H1 (cell line): ENCODE results near the gene MMP15. TPM values are rescaled to one million over a fixed set of nuclear protein-coding genes. Genes with fewer than 3 reads are reported as not detected.

Source experiments
- CTCF ChIA-PET: fragments of 300-600 bp; sonication (Branson Sonifier 250); formaldehyde crosslinking; loops from one replicate; lab custom pipeline; 2021; ENCODE audit not compliant: partially characterized antibody; lab: Charles Lee
- POLR2A ChIA-PET: fragments of 300-600 bp; sonication (Branson Sonifier 250); formaldehyde crosslinking; loops from one replicate; lab custom pipeline; 2021; ENCODE audit warnings: inconsistent platforms; ENCODE audit not compliant: partially characterized antibody; lab: Charles Lee
- DNase-seq, 2 experiments: peaks; one replicate each; pipeline versions ENCODE4 v3.0.0 to v3.0.0-alpha.2; 2010 to 2022; ENCODE audit warnings: low spot score in 2 of 2, low read depth in 1 of 2, mixed read lengths in 1 of 2
- FAIRE-seq: peaks from 2 replicates; lab custom pipeline; 2011; peaks lifted over from hg19 to GRCh38; lab: Jason Lieb, UNC
- H2AFZ ChIP-seq: 2 replicates; pipeline ENCODE4 v1.8.1; 2012; ENCODE audit warnings: low read length, inconsistent platforms
- H2AK5ac ChIP-seq: 2 replicates; pipeline ENCODE4 v1.6.1; 2013; ENCODE audit warnings: low read depth, low read length
- H2BK120ac ChIP-seq: replicated peaks from 2 replicates; pipeline ENCODE3; 2013; ENCODE audit warnings: low read depth, low read length, inconsistent platforms
- H2BK12ac ChIP-seq: 2 replicates; pipeline ENCODE4 v1.6.1; 2013; ENCODE audit warnings: low read depth, low read length
- H2BK15ac ChIP-seq: 2 replicates; pipeline ENCODE4 v1.6.1; 2013; ENCODE audit warnings: low read length
- H2BK20ac ChIP-seq: 2 replicates; pipeline ENCODE4 v1.6.1; 2013; ENCODE audit warnings: low read length
- H2BK5ac ChIP-seq: 2 replicates; pipeline ENCODE4 v1.6.1; 2013; ENCODE audit warnings: low read depth, low read length
- H3K14ac ChIP-seq: 2 replicates; pipeline ENCODE4 v1.6.1; 2013; ENCODE audit warnings: inconsistent platforms; ENCODE audit not compliant: insufficient read length
- H3K18ac ChIP-seq: 2 replicates; pipeline ENCODE4 v1.6.1; 2013; ENCODE audit warnings: low read length; ENCODE audit errors: extremely low read depth
- H3K23ac ChIP-seq: 2 replicates; pipeline ENCODE4 v1.6.1; 2013; ENCODE audit warnings: inconsistent platforms; ENCODE audit not compliant: insufficient read length
- H3K23me2 ChIP-seq: 2 replicates; pipeline ENCODE4 v1.6.1; 2013; ENCODE audit warnings: low read depth, low read length
- H3K27ac ChIP-seq: 2 replicates; pipeline ENCODE4 v1.6.1; 2011; ENCODE audit warnings: low read depth, low read length, inconsistent platforms
- H3K27me3 ChIP-seq, 4 experiments: replicated peaks in 1 of 4; 1 replicate in 1 of 4; 2 replicates in 3 of 4; pipeline versions ENCODE4 v1.6.1 to v1.8.1; 2011 to 2013; ENCODE audit warnings: low read length in 3 of 4, mild to moderate bottlenecking in 3 of 4, inconsistent platforms in 2 of 4, mixed read lengths in 2 of 4, moderate library complexity in 1 of 4; ENCODE audit not compliant: control insufficient read depth in 3 of 4, insufficient read depth in 3 of 4; ENCODE audit errors: extremely low read depth in 1 of 4
- H3K36me3 ChIP-seq, 4 experiments: 2 replicates each; pipeline versions ENCODE4 v1.6.1 to v1.8.1; 2011 to 2013; ENCODE audit warnings: mild to moderate bottlenecking in 4 of 4, low read length in 3 of 4, moderate library complexity in 2 of 4, control low read depth in 1 of 4, inconsistent platforms in 1 of 4; ENCODE audit not compliant: insufficient read depth in 4 of 4, control insufficient read depth in 2 of 4
- H3K4ac ChIP-seq: replicated peaks from 2 replicates; pipeline ENCODE3; 2013; ENCODE audit warnings: low read length, low read depth, mixed read lengths, inconsistent platforms; ENCODE audit not compliant: insufficient read length
- H3K4me1 ChIP-seq, 4 experiments: replicated peaks in 1 of 4; 1 replicate in 1 of 4; 2 replicates in 3 of 4; pipeline versions ENCODE4 v1.6.1 to v1.8.1; 2011 to 2013; ENCODE audit warnings: low read length in 3 of 4, inconsistent platforms in 2 of 4, mixed read lengths in 1 of 4; ENCODE audit not compliant: insufficient read depth in 4 of 4, control insufficient read depth in 3 of 4
- H3K4me2 ChIP-seq, 2 experiments: 2 replicates each; pipeline versions ENCODE4 v1.6.1 to v1.8.1; 2011 to 2013; ENCODE audit warnings: low read depth in 2 of 2, low read length in 2 of 2, control low read depth in 1 of 2, inconsistent platforms in 1 of 2, mild to moderate bottlenecking in 1 of 2; ENCODE audit not compliant: insufficient read depth in 1 of 2
- H3K4me3 ChIP-seq, 4 experiments: fragments of 200-600, 300-600 bp in 1 of 4; sonication (generic), shearing (Covaris generic), sonication (Bioruptor Twin) in 1 of 4; 2 replicates each; pipeline versions ENCODE4 v1.5.1 to v1.8.1; 2011 to 2016; ENCODE audit warnings: low read length in 4 of 4, low read depth in 3 of 4, control low read depth in 2 of 4, inconsistent platforms in 2 of 4, mild to moderate bottlenecking in 2 of 4, mixed read lengths in 1 of 4, moderate library complexity in 1 of 4; ENCODE audit not compliant: insufficient read depth in 2 of 4; ENCODE audit errors: extremely low read depth in 1 of 4
- H3K56ac ChIP-seq: replicated peaks from 2 replicates; pipeline ENCODE3; 2013; ENCODE audit warnings: low read depth, mild to moderate bottlenecking, mixed read lengths, low read length, inconsistent platforms; ENCODE audit not compliant: insufficient read length
- H3K79me1 ChIP-seq: 2 replicates; pipeline ENCODE4 v1.6.1; 2013; ENCODE audit warnings: low read depth, low read length, control low read depth
- H3K79me2 ChIP-seq, 2 experiments: 2 replicates each; pipeline versions ENCODE4 v1.6.1 to v1.8.1; 2012 to 2013; ENCODE audit warnings: low read length in 2 of 2, mild to moderate bottlenecking in 2 of 2, inconsistent platforms in 1 of 2; ENCODE audit not compliant: insufficient read depth in 2 of 2, control insufficient read depth in 1 of 2
- H3K9ac ChIP-seq, 4 experiments: replicated peaks in 1 of 4; 1 replicate in 1 of 4; 2 replicates in 3 of 4; pipeline versions ENCODE4 v1.6.1 to v1.8.1; 2011 to 2013; ENCODE audit warnings: low read depth in 3 of 4, low read length in 3 of 4, control low read depth in 2 of 4, mild to moderate bottlenecking in 2 of 4, moderate library complexity in 2 of 4, inconsistent platforms in 1 of 4; ENCODE audit errors: extremely low read depth in 1 of 4
- H3K9me3 ChIP-seq, 2 experiments: 2 replicates each; pipeline versions ENCODE4 v1.6.1 to v1.8.1; 2012 to 2013; ENCODE audit warnings: mild to moderate bottlenecking in 2 of 2, moderate library complexity in 2 of 2, control low read depth in 1 of 2, inconsistent platforms in 1 of 2, low read depth in 1 of 2, low read length in 1 of 2, mixed read lengths in 1 of 2; ENCODE audit not compliant: insufficient read depth in 2 of 2
- H4K20me1 ChIP-seq, 2 experiments: replicated peaks in 1 of 2; 2 replicates each; pipeline versions ENCODE3 to v1.8.1; 2011 to 2013; ENCODE audit warnings: inconsistent platforms in 2 of 2, low read length in 2 of 2, mild to moderate bottlenecking in 1 of 2; ENCODE audit not compliant: insufficient read depth in 2 of 2, control insufficient read depth in 1 of 2
- H4K5ac ChIP-seq: 2 replicates; pipeline ENCODE4 v1.6.1; 2013; ENCODE audit warnings: low read length, low read depth, mixed read lengths, inconsistent platforms; ENCODE audit not compliant: insufficient read length
- H4K8ac ChIP-seq: 2 replicates; pipeline ENCODE4 v1.8.0; 2013; ENCODE audit warnings: mild to moderate bottlenecking, moderate library complexity, low read length, inconsistent platforms; ENCODE audit not compliant: insufficient read depth; ENCODE audit errors: extremely low read depth
- H4K91ac ChIP-seq: replicated peaks from 2 replicates; pipeline ENCODE3; 2013; ENCODE audit warnings: low read length, mixed read lengths, inconsistent platforms; ENCODE audit not compliant: insufficient read length
- MAFK ChIP-seq: IDR thresholded peaks from 2 replicates; pipeline ENCODE4 v1.6.1; 2012; ENCODE audit warnings: low read depth, mild to moderate bottlenecking, improper control_type of control experiment, low read length
- WGBS, 2 experiments: shearing (Covaris generic) in 1 of 2; methylation state at CpG; one replicate each; pipeline versions ENCODE4 v1.1.6 to v1.1.7; 2013 to 2015; ENCODE audit warnings: low lambda C conversion rate in 2 of 2, mixed read lengths in 2 of 2, inconsistent platforms in 1 of 2, low coverage in 1 of 2, missing lambda C conversion rate in 1 of 2; ENCODE audit not compliant: insufficient replicate concordance in 2 of 2, insufficient coverage in 1 of 2, insufficient read length in 1 of 2; ENCODE audit errors: extremely low coverage in 1 of 2, missing lambda C conversion rate in 1 of 2; 5-methylcytosine and 5-hydroxymethylcytosine counted together
- polyA plus RNA-seq, 7 experiments: library from polyadenylated mRNA; depleted of rRNA in 3 of 7; stranded (reverse) in 5 of 7; unstranded in 2 of 7; fragments of >200 nt in 5 of 7; fragments of 200-250 nt in 2 of 7; gene quantifications; 1 replicate in 5 of 7; 2 replicates in 1 of 7; 4 replicates in 1 of 7; pipeline versions ENCODE4 v1.2.1 to v1.2.3, GENCODE V29; 2011 to 2013; ENCODE audit warnings: missing spikeins in 2 of 7, mixed read lengths in 2 of 7
- total RNA-seq: library from RNA; stranded (reverse); fragmentation: NEBNext Ultra II Directional; extraction: Animal tissue kit (Norgen Biotek cat#: 25700); gene quantifications from 2 replicates; pipeline ENCODE4 v1.2.1, GENCODE V29; 2021

The MMP15 gene
- total and polyA plus RNA-seq, 2 of the 8 experiments (the other 6 are each of a cell fraction or from before 2014, with no cell fraction given), result 38.5 to 42.2 TPM

- Histone ChIP-seq H2AK5ac (no peak overlapping the region), H4K8ac (no peak overlapping the region), H3K18ac (no peak overlapping the region), H3K4me3 (no peak overlapping the region), H2BK20ac (no peak overlapping the region), H3K79me1 (no peaks in the 10 kb centered on the region), H3K4me1 (peaks cover 0 to 15% (median 8%) of the 10 kb centered on the region in 4 experiments; a peak in 4 of 7 replicates), H3K27me3 (no peaks in the 10 kb centered on the region), H3K9ac (no peak overlapping the region), H3K79me2 (no peaks in the 10 kb centered on the region), H3K56ac (no peak overlapping the region), H3K23ac (no peak overlapping the region), H2BK12ac (no peak overlapping the region), H4K5ac (no peak overlapping the region), H2BK120ac (no peak overlapping the region), H2BK15ac (no peak overlapping the region), H4K20me1 (no peaks in the 10 kb centered on the region), H3K27ac (no peak overlapping the region), H3K4ac (no peak overlapping the region), H3K14ac (no peak overlapping the region), H3K9me3 (no peaks in the 10 kb centered on the region), H2AFZ (no peak overlapping the region), H3K23me2 (no peaks in the 10 kb centered on the region), H3K4me2 (no peak overlapping the region), H4K91ac (no peak overlapping the region), H2BK5ac (no peak overlapping the region), H3K36me3 (peaks cover 0 to 6% (median 2%) of the 10 kb centered on the region in 4 experiments; a peak in 3 of 8 replicates)
- ChIA-PET CTCF (interaction anchor here (0.5 to 5.5 kb wide), 16 partner anchors 9 to 399 kb away, joined by 3 to 57 read pairs (median 4); no protein-coding TSS in a partner anchor), POLR2A (interaction anchor here (0.6 to 1.8 kb wide), 7 partner anchors 11 to 109 kb away, joined by 3 to 5 read pairs (median 3); partner anchors contain the start of gene CFAP20)
- no peak for FAIRE-seq
- DNase-seq, result peak in 1 of 2 experiments; percentile 42
- WGBS, 2 experiments, result 94% methylated on average over 13 of the region's 13 CpGs; no CpG with 5 or more reads in 1 of the 2 experiments
- no peak for TF ChIP-seq MAFK
These were observed 23.1 kb downstream of the MMP15 start for GRCh38 chr16:58048494-58049231.
